ENCODE measurements around the gene KANSL2. TPM values are rescaled to one million over a fixed set of nuclear protein-coding genes. Genes with fewer than 3 reads are reported as not detected.

KANSL2 gene
- total and polyA plus RNA-seq, 9 of the 15 experiments (the other 6 are each of a cell fraction or from before 2014, with no cell fraction given): 41.1 to 89.8 (median 55.4) TPM

DNA sequence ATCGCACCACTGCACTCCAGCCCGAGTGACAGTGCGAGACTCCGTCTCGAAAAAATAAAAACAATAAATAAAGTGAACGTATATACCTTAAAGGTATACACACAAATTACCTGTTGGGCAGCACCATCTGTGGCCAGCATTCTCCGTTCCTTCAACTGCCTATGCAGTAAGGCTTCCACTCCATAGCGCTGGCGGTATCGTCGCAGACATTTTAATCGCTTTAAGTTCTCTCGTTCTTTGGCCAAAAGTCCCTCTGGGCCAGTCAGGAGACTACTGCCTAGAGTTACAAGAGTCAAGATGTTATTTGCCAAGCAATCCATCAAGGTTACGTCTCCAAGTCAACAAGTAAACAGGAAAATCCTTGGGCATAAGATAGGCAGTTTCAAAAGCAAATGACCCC, 13.0 kb downstream of the KANSL2 start:
- POLR2A ChIA-PET: interaction anchor here (1.0 kb wide), 1 partner anchor 11 kb away, joined by 3 read pairs; no protein-coding TSS in a partner anchor

More for the DNA sequence above, 13.0 kb downstream of the KANSL2 start:
- TF ChIP-seq, protein P1, sequence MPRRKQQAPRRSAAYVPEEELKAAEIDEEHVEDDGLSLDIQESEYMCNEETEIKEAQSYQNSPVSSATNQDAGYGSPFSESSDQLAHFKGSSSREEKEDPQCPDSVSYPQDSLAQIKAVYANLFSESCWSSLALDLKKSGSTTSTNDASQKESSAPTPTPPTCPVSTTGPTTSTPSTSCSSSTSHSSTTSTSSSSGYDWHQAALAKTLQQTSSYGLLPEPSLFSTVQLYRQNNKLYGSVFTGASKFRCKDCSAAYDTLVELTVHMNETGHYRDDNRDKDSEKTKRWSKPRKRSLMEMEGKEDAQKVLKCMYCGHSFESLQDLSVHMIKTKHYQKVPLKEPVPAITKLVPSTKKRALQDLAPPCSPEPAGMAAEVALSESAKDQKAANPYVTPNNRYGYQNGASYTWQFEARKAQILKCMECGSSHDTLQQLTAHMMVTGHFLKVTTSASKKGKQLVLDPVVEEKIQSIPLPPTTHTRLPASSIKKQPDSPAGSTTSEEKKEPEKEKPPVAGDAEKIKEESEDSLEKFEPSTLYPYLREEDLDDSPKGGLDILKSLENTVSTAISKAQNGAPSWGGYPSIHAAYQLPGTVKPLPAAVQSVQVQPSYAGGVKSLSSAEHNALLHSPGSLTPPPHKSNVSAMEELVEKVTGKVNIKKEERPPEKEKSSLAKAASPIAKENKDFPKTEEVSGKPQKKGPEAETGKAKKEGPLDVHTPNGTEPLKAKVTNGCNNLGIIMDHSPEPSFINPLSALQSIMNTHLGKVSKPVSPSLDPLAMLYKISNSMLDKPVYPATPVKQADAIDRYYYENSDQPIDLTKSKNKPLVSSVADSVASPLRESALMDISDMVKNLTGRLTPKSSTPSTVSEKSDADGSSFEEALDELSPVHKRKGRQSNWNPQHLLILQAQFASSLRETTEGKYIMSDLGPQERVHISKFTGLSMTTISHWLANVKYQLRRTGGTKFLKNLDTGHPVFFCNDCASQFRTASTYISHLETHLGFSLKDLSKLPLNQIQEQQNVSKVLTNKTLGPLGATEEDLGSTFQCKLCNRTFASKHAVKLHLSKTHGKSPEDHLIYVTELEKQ (CRISPR knock-in tag; IDR thresholded peaks at IDR 0.05): no peak
- TF ChIP-seq, protein P2, sequence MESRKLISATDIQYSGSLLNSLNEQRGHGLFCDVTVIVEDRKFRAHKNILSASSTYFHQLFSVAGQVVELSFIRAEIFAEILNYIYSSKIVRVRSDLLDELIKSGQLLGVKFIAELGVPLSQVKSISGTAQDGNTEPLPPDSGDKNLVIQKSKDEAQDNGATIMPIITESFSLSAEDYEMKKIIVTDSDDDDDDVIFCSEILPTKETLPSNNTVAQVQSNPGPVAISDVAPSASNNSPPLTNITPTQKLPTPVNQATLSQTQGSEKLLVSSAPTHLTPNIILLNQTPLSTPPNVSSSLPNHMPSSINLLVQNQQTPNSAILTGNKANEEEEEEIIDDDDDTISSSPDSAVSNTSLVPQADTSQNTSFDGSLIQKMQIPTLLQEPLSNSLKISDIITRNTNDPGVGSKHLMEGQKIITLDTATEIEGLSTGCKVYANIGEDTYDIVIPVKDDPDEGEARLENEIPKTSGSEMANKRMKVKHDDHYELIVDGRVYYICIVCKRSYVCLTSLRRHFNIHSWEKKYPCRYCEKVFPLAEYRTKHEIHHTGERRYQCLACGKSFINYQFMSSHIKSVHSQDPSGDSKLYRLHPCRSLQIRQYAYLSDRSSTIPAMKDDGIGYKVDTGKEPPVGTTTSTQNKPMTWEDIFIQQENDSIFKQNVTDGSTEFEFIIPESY (CRISPR knock-in tag; IDR thresholded peaks at IDR 0.05): peak; percentile 75
- TF ChIP-seq ZNF316 (IDR thresholded peaks at IDR 0.05) (no peak), ARID3B (CRISPR knock-in tag; IDR thresholded peaks at IDR 0.05; ENCODE audit: borderline replicate concordance) (no peak), IRF2 (CRISPR knock-in tag; IDR thresholded peaks at IDR 0.05) (no peak)
- Histone ChIP-seq H3K27ac (ENCODE audit: extremely low read depth, low read depth, low read length) (no peak overlapping the region), H4K20me1 (replicated peaks; ENCODE audit: control insufficient read depth, insufficient read depth, low read length) (no peaks in the 10 kb centered on the region), H3K4me2 (ENCODE audit: insufficient read depth, low read length) (no peak overlapping the region), H3K9ac (ENCODE audit: insufficient read depth in 1 of 2, low read depth in 2 of 2, low read length in 2 of 2) (no peak overlapping the region), H3K79me2 (ENCODE audit: control insufficient read depth, insufficient read depth, low read length) (peaks cover 22% of the 10 kb centered on the region), H3K9me3 (replicated peaks; ENCODE audit: control insufficient read depth, insufficient read depth, low read depth, low read length) (no peaks in the 10 kb centered on the region), H2AFZ (ENCODE audit: low read depth, low read length) (no peak overlapping the region), H3K4me3 (no peak overlapping the region), H3K9me1 (ENCODE audit: control insufficient read depth, insufficient read depth, low read length) (no peaks in the 10 kb centered on the region), H3K36me3 (ENCODE audit: control insufficient read depth, insufficient read depth, low read length) (peaks cover 89% of the 10 kb centered on the region), H3K27me3 (ENCODE audit: control insufficient read depth in 2 of 2, insufficient read depth in 2 of 2, low read length in 2 of 2) (no peaks in the 10 kb centered on the region), H3K4me1 (replicated peaks in 1 of 2; ENCODE audit: control insufficient read depth in 2 of 2, insufficient read depth in 2 of 2, low read length in 2 of 2) (no peaks in the 10 kb centered on the region)
- FAIRE-seq (no peak), ATAC-seq (no peak), DNase-seq (ENCODE audit: extremely low read depth in 1 of 4, low spot score in 3 of 4) (no peak)
- 93% methylated on average over 14 of the region's 14 CpGs for WGBS (ENCODE audit: insufficient coverage, low coverage, missing lambda C conversion rate)
- in situ Hi-C loops (cut with MboI) (no loop called here), intact Hi-C loops (cut with micrococcal nuclease) (no loop called here)
- BruUV-seq (replicated peaks): no TSS peak
- CTCF ChIA-PET (ENCODE audit: low intra/inter-chr PET ratio): no interaction called here

All from K562 (cell line).